Cardiac septum (tissue), 1 donor: ENCODE data around the gene CRYGC. TPM values are rescaled to one million over a fixed set of nuclear protein-coding genes. Genes with fewer than 3 reads are reported as not detected.

ENCODE experiments used
- DNase-seq: peaks from one replicate; pipeline ENCODE4 v3.0.0-alpha.2; 2020; ENCODE audit warnings: low spot score
- intact Hi-C: fragments of 100-400 bp; cut with DNase I; formaldehyde crosslinking; loops from one replicate; pipeline ENCODE4 v1.14.0; 2022
- long read RNA-seq: library from polyadenylated mRNA; unstranded; transcript quantifications from one replicate; pipeline ENCODE4 v2.0.0, GENCODE V29; 2021
- total RNA-seq: library from RNA; stranded (reverse); fragmentation: NEBNext Ultra II Directional; extraction: Animal tissue kit (Norgen Biotek cat#: 25700); gene quantifications from one replicate; pipeline ENCODE4 v1.2.1, GENCODE V29; 2021
- donor health status: DM: no; HTN: no; CAD: no.

CRYGC gene
- not detected for total RNA-seq
- long read RNA-seq: 0 reads

- intact Hi-C loops: no loop called here
- no peak for DNase-seq
These were observed at the start of gene CRYGC for GRCh38 chr2:208129744-208130711. CRYGC (minus strand) TSS chr2:208129828; CDS start chr2:208129792, 36 bp downstream.

- intact Hi-C loops: no loop called here
- DNase-seq: no peak
These were observed 49.5 kb upstream of the CRYGC start for GRCh38 chr2:208179028-208179609.

- no peak for DNase-seq
- intact Hi-C loops: loop anchor here (1.0 kb wide), 1 partner anchor 80 kb away; the partner anchor contains the start of gene IDH1
These were observed 46.2 kb upstream of the CRYGC start for GRCh38 chr2:208175840-208176153.

GRCh38 chr2:208175069-208175839 is 45.6 kb upstream of the CRYGC start:
- DNase-seq: peak; percentile 80
- intact Hi-C loops: loop anchor here (1.0 kb wide), 1 partner anchor 80 kb away; the partner anchor contains the start of gene IDH1

- intact Hi-C loops: no loop called here
- DNase-seq: no peak
These were observed 44.5 kb upstream of the CRYGC start for GRCh38 chr2:208174144-208174543.

GRCh38 chr2:208172125-208172524 is 42.5 kb upstream of the CRYGC start:
- no peak for DNase-seq
- intact Hi-C loops: no loop called here

GRCh38 chr2:208164951-208165755 is 35.5 kb upstream of the CRYGC start:
- intact Hi-C loops: no loop called here
- DNase-seq: no peak

- intact Hi-C loops: no loop called here
- DNase-seq: no peak
These were observed 33.9 kb upstream of the CRYGC start, which contains the start of gene CRYGA for GRCh38 chr2:208163489-208163888. CRYGA (minus strand) TSS chr2:208163589; CDS start chr2:208163556, 33 bp downstream.

- intact Hi-C loops: no loop called here
- no peak for DNase-seq
These were observed 26.8 kb upstream of the CRYGC start for GRCh38 chr2:208156439-208156838.

GRCh38 chr2:208153156-208153555 is 23.5 kb upstream of the CRYGC start:
- intact Hi-C loops: no loop called here
- no peak for DNase-seq

GRCh38 chr2:208150956-208151355 is 21.3 kb upstream of the CRYGC start:
- DNase-seq: no peak
- intact Hi-C loops: no loop called here

- intact Hi-C loops: no loop called here
- DNase-seq: no peak
These were observed 20.5 kb upstream of the CRYGC start for GRCh38 chr2:208150094-208150493.

- DNase-seq: no peak
- intact Hi-C loops: no loop called here
These were observed 19.2 kb upstream of the CRYGC start for GRCh38 chr2:208148803-208149202.

- intact Hi-C loops: no loop called here
- no peak for DNase-seq
These were observed 18.1 kb upstream of the CRYGC start for GRCh38 chr2:208147759-208148158.

GRCh38 chr2:208147008-208147407 is 17.4 kb upstream of the CRYGC start:
- intact Hi-C loops: no loop called here
- DNase-seq: no peak

- intact Hi-C loops: no loop called here
- DNase-seq: no peak
These were observed 16.4 kb upstream of the CRYGC start, which contains the start of gene CRYGB for GRCh38 chr2:208146006-208146405. CRYGB (minus strand) TSS chr2:208146158; CDS start chr2:208146120, 38 bp downstream.

- DNase-seq: no peak
- intact Hi-C loops: no loop called here
These were observed 13.5 kb upstream of the CRYGC start for GRCh38 chr2:208142925-208143799.

GRCh38 chr2:208142240-208142924 is 12.8 kb upstream of the CRYGC start:
- intact Hi-C loops: no loop called here
- no peak for DNase-seq
